Calu3 (cell line): Measurements from ENCODE around the gene HOXA11. TPM values are rescaled to one million over a fixed set of nuclear protein-coding genes. Genes with fewer than 3 reads are reported as not detected.

Source experiments
- BruUV-seq: library from RNA; stranded (reverse); fragments of 400-500 nt; replicated peaks from 2 replicates; lab custom pipeline; 2021; lab: Mats Ljungman, UMichigan
- CTCF ChIA-PET: fragments of 300-600 bp; sonication (Branson Sonifier 250); formaldehyde crosslinking; loops from one replicate; lab custom pipeline; 2022; ENCODE audit warnings: antibody characterized with exemption; lab: Charles Lee
- DNase-seq: peaks from one replicate; pipeline ENCODE4 v3.0.0; 2022
- H3K27ac Mint-ChIP-seq: one replicate; pipeline ENCODE4 v1.8.0; 2022; ENCODE audit warnings: mixed read lengths; ENCODE audit not compliant: unreplicated experiment
- H3K27me3 Mint-ChIP-seq: one replicate; pipeline ENCODE4 v1.8.0; 2022; ENCODE audit warnings: mixed read lengths; ENCODE audit not compliant: unreplicated experiment
- H3K36me3 Mint-ChIP-seq: one replicate; pipeline ENCODE4 v1.8.0; 2022; ENCODE audit warnings: mild to moderate bottlenecking, moderate library complexity, mixed read lengths; ENCODE audit not compliant: insufficient read depth, unreplicated experiment
- H3K4me1 Mint-ChIP-seq: one replicate; pipeline ENCODE4 v1.8.0; 2022; ENCODE audit warnings: mild to moderate bottlenecking, low read depth, mixed read lengths; ENCODE audit not compliant: unreplicated experiment
- H3K4me3 Mint-ChIP-seq: one replicate; pipeline ENCODE4 v1.8.0; 2022; ENCODE audit warnings: mild to moderate bottlenecking, low read depth, moderate library complexity, mixed read lengths; ENCODE audit not compliant: unreplicated experiment
- H3K9me3 Mint-ChIP-seq: one replicate; pipeline ENCODE4 v1.8.0; 2022; ENCODE audit warnings: low read depth, mixed read lengths; ENCODE audit not compliant: unreplicated experiment
- CTCF ChIP-seq: fragments of 200-600 bp; IDR thresholded peaks from one replicate; pipeline ENCODE4 v1.8.0; 2022; ENCODE audit warnings: antibody characterized with exemption; ENCODE audit not compliant: unreplicated experiment
- intact Hi-C: fragments of 100-400 bp; cut with micrococcal nuclease; formaldehyde crosslinking; loops from one replicate; pipeline ENCODE4 v1.10.0; 2022; ENCODE audit not compliant: unreplicated experiment
- microRNA-seq: library from miRNA; unstranded; fragments of <30 nt; microRNA quantifications from one replicate; pipeline ENCODE4 v1.2.0, GENCODE V29; 2022
- total RNA-seq: library from RNA; stranded (reverse); gene quantifications from 2 replicates; pipeline ENCODE4 v1.2.3, GENCODE V29; 2022

The HOXA11 gene
- total RNA-seq, 1 experiment from 2014 or later = 0.54 TPM

GRCh38 chr7:27132978-27133377 is 52.1 kb downstream of the HOXA11 start:
- Mint-ChIP-seq H3K9me3 (no peaks in the 10 kb centered on the region), H3K4me3 (no peak overlapping the region), H3K4me1 (peaks cover 47% of the 10 kb centered on the region), H3K27ac (peak overlapping the region; percentile 77), H3K27me3 (no peaks in the 10 kb centered on the region), H3K36me3 (peaks cover 4% of the 10 kb centered on the region)
- DNase-seq = no peak
- no peak for TF ChIP-seq CTCF
- CTCF ChIA-PET = interaction anchor here (0.6 to 1.7 kb wide), 2 partner anchors 13 to 273 kb away, joined by 6 to 9 read pairs; no protein-coding TSS in a partner anchor
- intact Hi-C loops = no loop called here
- no TSS peak for BruUV-seq

GRCh38 chr7:27132214-27132613 is 52.8 kb downstream of the HOXA11 start:
- Mint-ChIP-seq H3K4me1 (peaks cover 47% of the 10 kb centered on the region), H3K4me3 (no peak overlapping the region), H3K27me3 (no peaks in the 10 kb centered on the region), H3K36me3 (peaks cover 4% of the 10 kb centered on the region), H3K27ac (no peak overlapping the region), H3K9me3 (no peaks in the 10 kb centered on the region)
- intact Hi-C loops = no loop called here
- BruUV-seq = no TSS peak
- no peak for DNase-seq
- no peak for TF ChIP-seq CTCF
- CTCF ChIA-PET = no interaction called here

- H3K27ac Mint-ChIP-seq = no peak overlapping the region
Measured at GRCh38 chr7:27131390-27131819, 53.6 kb downstream of the HOXA11 start.

More at GRCh38 chr7:27131390-27131819, 53.6 kb downstream of the HOXA11 start:
- Mint-ChIP-seq H3K4me1 (peaks cover 44% of the 10 kb centered on the region), H3K36me3 (peaks cover 4% of the 10 kb centered on the region), H3K9me3 (no peaks in the 10 kb centered on the region), H3K4me3 (no peak overlapping the region), H3K27me3 (no peaks in the 10 kb centered on the region)
- CTCF ChIA-PET = interaction anchor here (0.8 kb wide), 1 partner anchor 11 kb away, joined by 5 read pairs; no protein-coding TSS in a partner anchor
- intact Hi-C loops = no loop called here
- no peak for DNase-seq
- TF ChIP-seq CTCF = no peak
- no TSS peak for BruUV-seq

Small RNA genes within 50 kb of the gene (microRNA-seq; reads per million reads assigned to microRNA genes)
- 3,614 reads per million, percentile 90 among the genes with 10 or more reads in this experiment for gene MIR196B

Other genes starting within 250 kb of the HOXA11 start
- 0.24 and 0.44 TPM in 2 replicates for gene HOXA1, start 89.2 kb downstream of the HOXA11 start, total RNA-seq
- 1.9 and 3.2 TPM in 2 replicates for gene HOXA2, start 82.5 kb downstream of the HOXA11 start, total RNA-seq
- 1.0 and 1.2 TPM in 2 replicates for gene HOXA4, start 54.5 kb downstream of the HOXA11 start, total RNA-seq
- 8.3 and 10.6 TPM in 2 replicates for gene HOXA5, start 41.6 kb downstream of the HOXA11 start, total RNA-seq
- gene HOXA6, start 37.5 kb downstream of the HOXA11 start, total RNA-seq = 11.4 and 12.4 TPM in 2 replicates
- gene HOXA3, start 32.6 kb downstream of the HOXA11 start, total RNA-seq = 15.9 and 20.9 TPM in 2 replicates
- gene HOXA7, start 28.6 kb downstream of the HOXA11 start, total RNA-seq = not detected in 2 replicates
- gene HOXA9, start 19.7 kb downstream of the HOXA11 start, total RNA-seq = 1.7 and 2.5 TPM in 2 replicates
- 11.8 and 12.1 TPM in 2 replicates for gene HOXA10, start 10.9 kb downstream of the HOXA11 start, total RNA-seq
- 1.3 and 1.6 TPM in 2 replicates for gene HOXA13, start 14.9 kb upstream of the HOXA11 start, total RNA-seq
- gene EVX1, start 57.6 kb upstream of the HOXA11 start, total RNA-seq = not detected in 2 replicates